Caco-2 (cell line): Measurements from ENCODE around the gene MTHFD1L. TPM values are rescaled to one million over a fixed set of nuclear protein-coding genes. Genes with fewer than 3 reads are reported as not detected.

Source experiments
- BruUV-seq: library from RNA; stranded (reverse); fragments of 400-500 nt; replicated peaks from 2 replicates; lab custom pipeline; 2021; lab: Mats Ljungman, UMichigan
- CTCF ChIA-PET: fragments of 300-600 bp; sonication (Branson Sonifier 250); formaldehyde crosslinking; loops from one replicate; lab custom pipeline; 2022; ENCODE audit warnings: antibody characterized with exemption; lab: Charles Lee
- POLR2A ChIA-PET: fragments of 300-600 bp; sonication (Branson Sonifier 250); formaldehyde crosslinking; loops from one replicate; lab custom pipeline; 2022; ENCODE audit warnings: antibody characterized with exemption; lab: Charles Lee
- DNase-seq, 2 experiments: peaks; one replicate each; pipeline versions ENCODE4 v3.0.0 to v3.0.0-alpha.2; 2020 to 2022
- H3K27me3 ChIP-seq: replicated peaks from 2 replicates; pipeline ENCODE4 v1.6.0; 2011; ENCODE audit warnings: low read length; ENCODE audit not compliant: control insufficient read depth, insufficient read depth
- H3K36me3 ChIP-seq: 2 replicates; pipeline ENCODE4 v1.5.1; 2011; ENCODE audit warnings: low read length; ENCODE audit not compliant: control insufficient read depth, insufficient read depth
- H3K4me1 ChIP-seq: fragments of 250-450 bp; sonication (Bioruptor Pico); 2 replicates; pipeline ENCODE4 v1.5.1; 2020; ENCODE audit warnings: mild to moderate bottlenecking
- H3K4me3 ChIP-seq: 2 replicates; pipeline ENCODE4 v1.5.1; 2011; ENCODE audit warnings: low read depth, mild to moderate bottlenecking, control low read depth, low read length
- H3K9me3 ChIP-seq: fragments of 250-450 bp; sonication (Bioruptor Pico); 2 replicates; pipeline ENCODE4 v1.5.1; 2020; ENCODE audit warnings: mild to moderate bottlenecking, moderate library complexity
- H3K27ac Mint-ChIP-seq: one replicate; pipeline ENCODE4 v1.8.0; 2022; ENCODE audit warnings: mixed read lengths; ENCODE audit not compliant: unreplicated experiment
- H3K27me3 Mint-ChIP-seq: one replicate; pipeline ENCODE4 v1.8.0; 2022; ENCODE audit warnings: mixed read lengths; ENCODE audit not compliant: insufficient read depth, unreplicated experiment
- H3K36me3 Mint-ChIP-seq: one replicate; pipeline ENCODE4 v1.8.0; 2022; ENCODE audit warnings: mild to moderate bottlenecking, mixed read lengths; ENCODE audit not compliant: insufficient read depth, unreplicated experiment
- H3K4me1 Mint-ChIP-seq: one replicate; pipeline ENCODE4 v1.8.0; 2022; ENCODE audit warnings: low read depth, mixed read lengths; ENCODE audit not compliant: unreplicated experiment
- H3K4me3 Mint-ChIP-seq: one replicate; pipeline ENCODE4 v1.8.0; 2022; ENCODE audit warnings: mild to moderate bottlenecking, moderate library complexity, mixed read lengths; ENCODE audit not compliant: unreplicated experiment
- H3K9me3 Mint-ChIP-seq: one replicate; pipeline ENCODE4 v1.8.0; 2022; ENCODE audit warnings: mixed read lengths; ENCODE audit not compliant: unreplicated experiment
- CTCF ChIP-seq, 2 experiments: fragments of 200-600 bp in 1 of 2; IDR thresholded peaks; 1 replicate in 1 of 2; 2 replicates in 1 of 2; pipeline versions ENCODE4 v1.5.1 to v1.8.0; 2011 to 2022; ENCODE audit warnings: antibody characterized with exemption in 1 of 2, control low read depth in 1 of 2, inconsistent platforms in 1 of 2, low read depth in 1 of 2, low read length in 1 of 2, mild to moderate bottlenecking in 1 of 2, moderate library complexity in 1 of 2; ENCODE audit not compliant: insufficient read depth in 1 of 2, severe bottlenecking in 1 of 2, unreplicated experiment in 1 of 2
- intact Hi-C: fragments of 100-400 bp; cut with micrococcal nuclease; formaldehyde crosslinking; loops from one replicate; pipeline ENCODE4 v1.10.0; 2022; ENCODE audit not compliant: unreplicated experiment
- total RNA-seq: library from RNA; stranded (reverse); gene quantifications from 2 replicates; pipeline ENCODE4 v1.2.3, GENCODE V29; 2022

Gene MTHFD1L
- total RNA-seq, 1 experiment from 2014 or later: 102 TPM

GRCh38 chr6:150883521-150883920 lies 18.0 kb downstream of the MTHFD1L start:
- Mint-ChIP-seq H3K4me3 (no peak overlapping the region), H3K27me3 (no peaks in the 10 kb centered on the region), H3K27ac (no peak overlapping the region), H3K36me3 (peaks cover 93% of the 10 kb centered on the region), H3K9me3 (no peaks in the 10 kb centered on the region), H3K4me1 (peaks cover 16% of the 10 kb centered on the region)
- DNase-seq: no peak
- no peak for TF ChIP-seq CTCF (IDR thresholded peaks at IDR 0.05; ENCODE audit: insufficient read depth in 1 of 2, low read depth in 1 of 2, low read length in 1 of 2, severe bottlenecking in 1 of 2, unreplicated experiment in 1 of 2)
- Histone ChIP-seq H3K27me3 (no peaks in the 10 kb centered on the region), H3K9me3 (no peaks in the 10 kb centered on the region), H3K36me3 (no peaks in the 10 kb centered on the region; the same call in 1 of the 2 replicates), H3K4me1 (peaks cover 18% of the 10 kb centered on the region), H3K4me3 (no peak overlapping the region)
- ChIA-PET POLR2A (no interaction called here), CTCF (no interaction called here)
- BruUV-seq: no TSS peak
- intact Hi-C loops: no loop called here

DNA sequence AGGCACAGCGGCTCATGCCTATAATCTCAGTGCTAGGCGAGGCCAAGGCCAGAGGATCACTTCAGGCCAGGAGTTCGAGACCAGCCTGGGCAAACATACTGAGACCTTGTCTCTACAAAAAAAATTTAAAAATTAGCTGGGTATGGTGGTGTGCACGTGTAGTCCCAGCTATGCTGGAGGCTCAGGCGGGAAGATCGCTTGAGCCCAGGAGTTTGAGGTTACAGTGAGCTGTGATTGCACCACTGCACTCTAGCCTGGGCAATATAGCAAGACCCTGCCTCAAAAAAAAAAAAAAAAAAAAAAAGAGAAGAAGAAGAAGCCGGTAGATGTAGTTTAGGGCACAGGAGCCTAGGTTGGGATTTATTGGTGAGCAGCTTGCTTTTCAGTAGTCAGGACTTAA lies 20.7 kb downstream of the MTHFD1L start:
- peaks cover 10% of the 10 kb centered on the region for H3K4me1 Mint-ChIP-seq
- Histone ChIP-seq H3K27me3 (no peaks in the 10 kb centered on the region), H3K4me3 (no peak overlapping the region), H3K4me1 (peaks cover 15% of the 10 kb centered on the region), H3K9me3 (no peaks in the 10 kb centered on the region), H3K36me3 (no peaks in the 10 kb centered on the region; the same call in 1 of the 2 replicates)
- no peak for TF ChIP-seq CTCF (IDR thresholded peaks at IDR 0.05; ENCODE audit: insufficient read depth in 1 of 2, low read depth in 1 of 2, low read length in 1 of 2, severe bottlenecking in 1 of 2, unreplicated experiment in 1 of 2)
- H3K9me3 Mint-ChIP-seq: no peaks in the 10 kb centered on the region
- no peak for DNase-seq
- H3K36me3 Mint-ChIP-seq: peaks cover 87% of the 10 kb centered on the region
- no peaks in the 10 kb centered on the region for H3K27me3 Mint-ChIP-seq
- ChIA-PET POLR2A (no interaction called here), CTCF (interaction anchor here (0.7 kb wide), 2 partner anchors 69 kb away, joined by 3 to 12 read pairs; no protein-coding TSS in a partner anchor)
- BruUV-seq: no TSS peak
- no peak overlapping the region for H3K4me3 Mint-ChIP-seq
- intact Hi-C loops: no loop called here
- H3K27ac Mint-ChIP-seq: no peak overlapping the region

DNA sequence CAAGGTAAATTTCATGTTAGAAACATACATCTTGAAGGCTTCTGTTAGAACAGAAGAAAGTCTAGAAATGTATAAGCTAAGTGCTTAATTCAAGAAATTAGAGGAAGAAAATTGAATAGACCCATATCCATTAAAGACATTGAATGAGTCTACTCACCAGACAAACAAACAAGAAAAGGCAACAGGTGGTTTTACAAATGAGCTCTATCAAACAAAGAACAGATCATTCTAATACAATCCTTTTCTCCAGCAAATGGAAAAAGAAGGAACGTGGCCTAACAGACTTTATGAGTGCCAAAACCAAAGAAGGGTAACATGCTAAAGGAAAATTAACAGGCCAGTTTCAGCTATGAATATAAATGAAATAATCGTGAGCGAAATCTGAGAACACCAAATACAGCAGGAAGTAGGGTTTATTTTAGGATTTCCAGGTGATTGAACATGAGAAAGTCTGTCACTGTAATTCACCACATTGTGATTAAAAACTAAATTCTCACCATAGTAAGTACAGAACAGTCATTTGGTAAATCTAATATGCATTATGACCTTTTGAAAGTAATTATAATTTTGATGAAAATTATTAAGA lies 22.6 kb downstream of the MTHFD1L start:
- BruUV-seq: no TSS peak
- Mint-ChIP-seq H3K4me1 (no peaks in the 10 kb centered on the region), H3K36me3 (peaks cover 86% of the 10 kb centered on the region), H3K9me3 (no peaks in the 10 kb centered on the region), H3K4me3 (no peak overlapping the region), H3K27me3 (no peaks in the 10 kb centered on the region), H3K27ac (no peak overlapping the region)
- intact Hi-C loops: no loop called here
- POLR2A ChIA-PET: no interaction called here
- no peaks in the 10 kb centered on the region for H3K9me3 ChIP-seq
- no peaks in the 10 kb centered on the region for H3K4me1 ChIP-seq
- TF ChIP-seq CTCF (IDR thresholded peaks at IDR 0.05; ENCODE audit: insufficient read depth in 1 of 2, low read depth in 1 of 2, low read length in 1 of 2, severe bottlenecking in 1 of 2, unreplicated experiment in 1 of 2): no peak
- CTCF ChIA-PET: no interaction called here
- no peaks in the 10 kb centered on the region for H3K27me3 ChIP-seq
- DNase-seq: no peak
- H3K36me3 ChIP-seq: no peaks in the 10 kb centered on the region; the same call in 1 of the 2 replicates
- H3K4me3 ChIP-seq: no peak overlapping the region
